GM12878 (cell line): ENCODE measurements around the gene TOMT. TPM values are rescaled to one million over a fixed set of nuclear protein-coding genes. Genes with fewer than 3 reads are reported as not detected.

Experiments used
- ATAC-seq: fragments of 200-7000 bp; cut with Tn5 transposase; 3 replicates; pipeline ENCODE4 v1.9.1; 2020; ENCODE audit warnings: mild to moderate bottlenecking, moderate library complexity
- BruUV-seq: library from RNA; stranded (reverse); fragments of 400-500 nt; replicated peaks from 2 replicates; lab custom pipeline; 2021; lab: Mats Ljungman, UMichigan
- CTCF ChIA-PET: fragments of 300-600 bp; sonication (Branson Sonifier 250); formaldehyde crosslinking; extraction: SDS; loops from one replicate; lab custom pipeline; 2021; ENCODE audit warnings: inconsistent platforms; lab: Yijun Ruan, JAX
- POLR2A ChIA-PET: fragments of 350-600 bp; formaldehyde crosslinking; extraction: SDS; loops from one replicate; lab custom pipeline; 2021; ENCODE audit warnings: inconsistent platforms; lab: Charles Lee
- RAD21 ChIA-PET: fragments of 300-600 bp; sonication (Branson Sonifier 250); formaldehyde crosslinking; loops from one replicate; lab custom pipeline; 2023; ENCODE audit warnings: antibody characterized with exemption; ENCODE audit not compliant: unreplicated experiment; lab: Charles Lee
- SMC1A ChIA-PET: fragments of 300-600 bp; sonication (Branson Sonifier 250); formaldehyde crosslinking; loops from one replicate; lab custom pipeline; 2023; ENCODE audit not compliant: unreplicated experiment, uncharacterized antibody; lab: Charles Lee
- DNase-seq: peaks from one replicate; pipeline ENCODE4 v3.0.0-alpha.2; 2011; ENCODE audit warnings: low read depth, low spot score
- FAIRE-seq: peaks from 3 replicates; lab custom pipeline; 2011; peaks lifted over from hg19 to GRCh38; lab: Jason Lieb, UNC
- H2AFZ ChIP-seq: 2 replicates; pipeline ENCODE4 v1.6.0; 2011; ENCODE audit warnings: low read depth, low read length, control low read depth; ENCODE audit not compliant: control insufficient read depth
- H3K27ac ChIP-seq: 2 replicates; pipeline ENCODE4 v1.5.1; 2011; ENCODE audit warnings: control low read depth; ENCODE audit not compliant: control insufficient read depth, insufficient read depth
- H3K27me3 ChIP-seq, 2 experiments: replicated peaks in 1 of 2; 2 replicates each; pipeline versions ENCODE4 v1.6.0 to v1.6.1; 2011; ENCODE audit warnings: low read length in 1 of 2; ENCODE audit not compliant: control insufficient read depth in 2 of 2, insufficient read depth in 2 of 2
- H3K36me3 ChIP-seq, 2 experiments: 2 replicates each; pipeline ENCODE4 v1.5.1; 2011; ENCODE audit warnings: low read length in 1 of 2; ENCODE audit not compliant: control insufficient read depth in 2 of 2, insufficient read depth in 2 of 2
- H3K4me1 ChIP-seq: 2 replicates; pipeline ENCODE4 v1.6.1; 2011; ENCODE audit warnings: mild to moderate bottlenecking, low read length, moderate library complexity, mixed read lengths; ENCODE audit not compliant: control insufficient read depth, insufficient read depth
- H3K4me2 ChIP-seq: 2 replicates; pipeline ENCODE4 v1.6.0; 2011; ENCODE audit warnings: control low read depth; ENCODE audit not compliant: control insufficient read depth, insufficient read depth
- H3K4me3 ChIP-seq: fragments of 200-600 bp; sonication (generic); 2 replicates; pipeline ENCODE4 v1.5.1; 2016
- H3K79me2 ChIP-seq: 2 replicates; pipeline ENCODE4 v1.6.0; 2011; ENCODE audit warnings: low read length; ENCODE audit not compliant: control insufficient read depth, insufficient read depth
- H3K9ac ChIP-seq: 2 replicates; pipeline ENCODE4 v1.8.0; 2011; ENCODE audit warnings: low read length, control low read depth, mixed read lengths; ENCODE audit not compliant: control insufficient read depth, insufficient read depth
- H3K9me3 ChIP-seq: replicated peaks from 3 replicates; pipeline ENCODE4 v1.5.1; 2011; ENCODE audit warnings: mild to moderate bottlenecking, low read length; ENCODE audit not compliant: control insufficient read depth, insufficient read depth
- H4K20me1 ChIP-seq: 2 replicates; pipeline ENCODE4 v1.6.0; 2011; ENCODE audit not compliant: control insufficient read depth, insufficient read depth
- ETV6 ChIP-seq, 2 experiments: fragments of 450-650 bp in 1 of 2; IDR thresholded peaks in 1 of 2; conservative IDR thresholded peaks in 1 of 2; 2 replicates each; pipeline ENCODE4 v1.6.1; 2014; ENCODE audit warnings: antibody characterized with exemption in 1 of 2, borderline replicate concordance in 1 of 2, low read depth in 1 of 2, mild to moderate bottlenecking in 1 of 2, moderate library complexity in 1 of 2
- GABPA ChIP-seq: IDR thresholded peaks from 2 replicates; pipeline ENCODE4 v1.6.1; 2014; ENCODE audit warnings: antibody characterized with exemption, low read depth, mild to moderate bottlenecking, inconsistent platforms
- HDAC2 ChIP-seq: fragments of 200-600 bp; sonication (generic); IDR thresholded peaks from 2 replicates; pipeline ENCODE4 v1.6.1; 2017
- HDAC6 ChIP-seq: fragments of 200-600 bp; sonication (generic); IDR thresholded peaks from one replicate; pipeline ENCODE4 v1.8.0; 2017; ENCODE audit warnings: antibody characterized with exemption; ENCODE audit not compliant: unreplicated experiment
- IKZF2 ChIP-seq, 2 experiments: fragments of 450-650 bp; IDR thresholded peaks; 2 replicates each; pipeline ENCODE4 v1.6.1; 2017; ENCODE audit warnings: mild to moderate bottlenecking in 2 of 2, moderate library complexity in 2 of 2
- NFYA ChIP-seq: IDR thresholded peaks from 2 replicates; pipeline ENCODE4 v1.6.1; 2011; ENCODE audit warnings: low read depth, mild to moderate bottlenecking, low read length, improper control_type of control experiment, borderline replicate concordance
- SPI1 ChIP-seq: IDR thresholded peaks from 2 replicates; pipeline ENCODE4 v1.6.1; 2011; ENCODE audit warnings: low read depth, mild to moderate bottlenecking, low read length, moderate library complexity, borderline replicate concordance; ENCODE audit not compliant: insufficient read depth
- SREBF1 ChIP-seq: IDR thresholded peaks from 2 replicates; pipeline ENCODE4 v1.6.1; 2012; ENCODE audit warnings: mild to moderate bottlenecking, low read length
- ZZZ3 ChIP-seq: IDR thresholded peaks from 2 replicates; pipeline ENCODE4 v1.6.1; 2011; ENCODE audit warnings: low read depth; ENCODE audit not compliant: control insufficient read depth, insufficient read length
- WGBS: methylation state at CpG from one replicate; pipeline ENCODE4 v1.1.6; 2016; ENCODE audit warnings: low lambda C conversion rate; ENCODE audit not compliant: insufficient replicate concordance, insufficient coverage; ENCODE audit errors: missing lambda C conversion rate; 5-methylcytosine and 5-hydroxymethylcytosine counted together
- in situ Hi-C: fragments of 300-500 bp; cut with MboI; formaldehyde crosslinking; loops from 9 replicates; pipeline ENCODE4 v1.14.3; 2018; ENCODE audit warnings: mixed read lengths
- intact Hi-C: fragments of 100-400 bp; cut with micrococcal nuclease; formaldehyde crosslinking; loops from one replicate; pipeline ENCODE4 v1.14.2; 2022; ENCODE audit not compliant: unreplicated experiment
- polyA plus RNA-seq, 11 experiments: library from polyadenylated mRNA; depleted of rRNA in 4 of 11; unstranded in 6 of 11; stranded (reverse) in 5 of 11; fragments of >200 nt; fragmentation: Nextera tagmentation in 4 of 11; fragmentation: Illumina TruSeq in 1 of 11; extraction: Ambion mirVana in 4 of 11; extraction: Trizol in 1 of 11; gene quantifications; 1 replicate in 1 of 11; 2 replicates in 10 of 11; pipeline versions ENCODE4 v1.2.1 to v1.2.3, GENCODE V29; 2011 to 2016; ENCODE audit warnings: inconsistent platforms in 2 of 11, missing spikeins in 2 of 11, low read depth in 1 of 11
- total RNA-seq, 4 experiments: library from RNA; depleted of rRNA in 3 of 4; stranded (reverse); fragments of >200 nt in 3 of 4; fragmentation: Illumina TruSeq in 1 of 4; extraction: Trizol in 1 of 4; gene quantifications; 2 replicates each; pipeline versions ENCODE4 v1.2.1 to v1.2.3, GENCODE V29; 2013 to 2021
- TF ChIP-seq, protein P1 (sequence below): IDR thresholded peaks from 2 replicates; pipeline ENCODE4 v1.6.1; 2011; ENCODE audit warnings: mild to moderate bottlenecking, low read depth, low read length, moderate library complexity; ENCODE audit not compliant: insufficient replicate concordance
- TF ChIP-seq, protein P2 (sequence below): IDR thresholded peaks from 2 replicates; pipeline ENCODE4 v1.6.1; 2012; ENCODE audit warnings: low read depth, low read length, improper control_type of control experiment

The TOMT gene
- total and polyA plus RNA-seq, 10 of the 15 experiments (the other 5 are each of a cell fraction or from before 2014, with no cell fraction given), result not detected

DNA sequence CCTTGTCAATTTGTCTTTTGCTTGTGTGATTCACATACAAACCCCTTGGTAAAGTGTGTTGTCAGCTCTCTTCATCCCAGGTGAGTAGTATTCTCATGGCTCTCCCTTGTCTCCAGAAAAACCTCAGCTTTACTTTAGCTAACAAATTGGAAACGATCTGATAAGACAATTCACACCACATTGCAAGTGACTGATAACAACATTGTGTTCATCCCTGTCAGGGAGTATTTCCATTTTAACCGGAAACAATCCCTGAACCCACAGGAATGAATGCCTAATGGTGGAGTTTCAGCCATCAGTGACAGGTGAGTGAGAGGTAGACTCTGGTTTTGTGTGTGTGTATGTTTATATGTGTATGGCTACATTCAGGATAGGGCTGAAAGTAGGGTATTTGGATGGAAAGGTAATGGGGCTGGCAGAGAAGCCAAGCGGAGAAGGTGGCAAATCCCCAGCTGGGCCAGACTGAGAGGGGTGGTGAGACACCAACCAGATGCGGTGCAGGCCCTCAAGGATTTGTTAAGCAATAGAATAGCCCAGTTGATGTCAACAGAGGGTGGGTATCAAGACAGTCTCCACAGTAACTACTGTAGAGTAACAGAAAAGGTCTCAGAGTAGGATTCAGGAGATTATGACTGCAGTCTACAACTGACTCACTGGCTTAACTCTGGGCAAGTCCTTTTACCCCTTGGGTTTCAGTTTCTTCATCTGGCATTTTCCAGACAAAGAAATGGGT, 17.5 kb upstream of the TOMT start:
- Histone ChIP-seq H3K79me2 (no peaks in the 10 kb centered on the region), H3K4me3 (no peak overlapping the region), H4K20me1 (no peaks in the 10 kb centered on the region), H3K27me3 (no peaks in the 10 kb centered on the region), H3K36me3 (no peaks in the 10 kb centered on the region), H3K4me1 (no peaks in the 10 kb centered on the region), H3K9me3 (no peaks in the 10 kb centered on the region), H3K9ac (no peak overlapping the region), H2AFZ (no peak overlapping the region), H3K27ac (no peak overlapping the region), H3K4me2 (no peak overlapping the region)
- WGBS, result 100% methylated on average over 4 of the region's 4 CpGs
- DNase-seq (no peak), ATAC-seq (no peak), FAIRE-seq (no peak)
- ChIA-PET RAD21 (interaction anchor here (4.9 kb wide), 1 partner anchor 63 kb away, joined by 30 read pairs; no protein-coding TSS in a partner anchor), CTCF (interaction anchor here (1.3 to 2.2 kb wide), 4 partner anchors 13 to 110 kb away, joined by 4 to 10 read pairs (median 6); no protein-coding TSS in a partner anchor), POLR2A (no interaction called here), SMC1A (interaction anchor here (4.6 kb wide), 1 partner anchor 63 kb away, joined by 62 read pairs; no protein-coding TSS in a partner anchor)
- in situ Hi-C loops (no loop called here), intact Hi-C loops (no loop called here)
- no TSS peak for BruUV-seq
- TF ChIP-seq, protein P1, sequence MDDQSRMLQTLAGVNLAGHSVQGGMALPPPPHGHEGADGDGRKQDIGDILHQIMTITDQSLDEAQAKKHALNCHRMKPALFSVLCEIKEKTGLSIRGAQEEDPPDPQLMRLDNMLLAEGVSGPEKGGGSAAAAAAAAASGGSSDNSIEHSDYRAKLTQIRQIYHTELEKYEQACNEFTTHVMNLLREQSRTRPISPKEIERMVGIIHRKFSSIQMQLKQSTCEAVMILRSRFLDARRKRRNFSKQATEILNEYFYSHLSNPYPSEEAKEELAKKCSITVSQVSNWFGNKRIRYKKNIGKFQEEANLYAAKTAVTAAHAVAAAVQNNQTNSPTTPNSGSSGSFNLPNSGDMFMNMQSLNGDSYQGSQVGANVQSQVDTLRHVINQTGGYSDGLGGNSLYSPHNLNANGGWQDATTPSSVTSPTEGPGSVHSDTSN, result no peak
- no peak for TF ChIP-seq GABPA
- no peak for TF ChIP-seq HDAC2
- no peak for TF ChIP-seq SREBF1
- no peak for TF ChIP-seq SPI1
- TF ChIP-seq, protein P2, sequence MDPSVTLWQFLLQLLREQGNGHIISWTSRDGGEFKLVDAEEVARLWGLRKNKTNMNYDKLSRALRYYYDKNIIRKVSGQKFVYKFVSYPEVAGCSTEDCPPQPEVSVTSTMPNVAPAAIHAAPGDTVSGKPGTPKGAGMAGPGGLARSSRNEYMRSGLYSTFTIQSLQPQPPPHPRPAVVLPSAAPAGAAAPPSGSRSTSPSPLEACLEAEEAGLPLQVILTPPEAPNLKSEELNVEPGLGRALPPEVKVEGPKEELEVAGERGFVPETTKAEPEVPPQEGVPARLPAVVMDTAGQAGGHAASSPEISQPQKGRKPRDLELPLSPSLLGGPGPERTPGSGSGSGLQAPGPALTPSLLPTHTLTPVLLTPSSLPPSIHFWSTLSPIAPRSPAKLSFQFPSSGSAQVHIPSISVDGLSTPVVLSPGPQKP, result no peak
- no peak for TF ChIP-seq HDAC6
- TF ChIP-seq IKZF2 (IDR thresholded peaks at IDR 0.05), result no peak
- TF ChIP-seq NFYA, result no peak
- TF ChIP-seq ZZZ3, result no peak
- TF ChIP-seq ETV6 (conservative IDR thresholded peaks at IDR 0.05 in 1 of 2, IDR thresholded peaks at IDR 0.05 in 1 of 2; ENCODE audit: borderline replicate concordance in 1 of 2, low read depth in 1 of 2), result no peak
